HG03439 (cell line): Measurements from ENCODE around the gene R3HDML.
A peak's percentile ranks its signal among the peaks of the same experiment; 100 is the strongest.

Source experiments
- ATAC-seq: cut with Tn5 transposase; IDR thresholded peaks from one replicate; pipeline ENCODE4 v1.9.1; 2021; ENCODE audit warnings: mild to moderate bottlenecking, moderate library complexity; ENCODE audit not compliant: unreplicated experiment

R3HDML gene

DNA sequence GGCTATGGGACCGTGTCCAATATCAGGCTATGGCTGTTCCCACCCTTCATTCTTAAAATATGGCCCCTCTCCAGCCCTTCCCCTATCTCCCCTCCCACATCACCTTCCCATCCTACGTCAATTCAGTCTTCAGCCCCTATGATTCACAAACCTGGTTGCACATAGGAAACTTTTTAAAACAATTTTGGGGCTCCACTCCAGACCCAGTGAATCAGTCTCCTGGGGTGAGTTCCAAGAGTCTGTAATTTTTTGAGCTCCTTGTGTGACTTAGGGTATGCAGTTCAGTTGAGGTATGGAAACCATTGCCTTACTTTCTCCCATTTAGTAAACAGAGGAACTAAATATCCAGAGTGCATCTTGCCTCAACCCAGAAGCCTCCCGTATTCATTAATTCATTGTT is 24.2 kb downstream of the R3HDML start:
- ATAC-seq = no peak

GRCh38 chr20:44362466-44362940 is 25.7 kb downstream of the R3HDML start:
- ATAC-seq = no peak

DNA sequence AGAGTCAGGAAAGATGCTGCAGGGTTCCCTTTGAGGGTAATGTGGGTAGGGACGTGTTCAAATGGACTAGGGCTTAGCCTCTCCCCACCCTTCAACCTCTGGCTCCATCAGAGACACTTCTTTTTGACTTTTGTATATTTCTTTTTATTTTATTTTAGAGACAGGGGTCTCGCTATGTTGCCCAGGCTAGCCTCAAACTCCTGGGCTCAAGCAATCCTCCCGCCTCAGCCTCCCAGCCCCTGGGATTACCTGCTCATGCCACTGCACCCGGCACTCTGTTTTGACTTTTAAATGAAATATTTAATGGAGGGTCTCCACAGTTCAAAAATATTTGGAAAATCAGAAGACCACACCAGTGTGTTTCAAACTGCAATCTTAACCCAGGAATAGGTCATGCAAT is 27.2 kb downstream of the R3HDML start:
- ATAC-seq = no peak

- ATAC-seq = no peak
Observed at GRCh38 chr20:44364780-44365179, 27.9 kb downstream of the R3HDML start.

- ATAC-seq = no peak
Observed at GRCh38 chr20:44367746-44368145, 30.9 kb downstream of the R3HDML start.

DNA sequence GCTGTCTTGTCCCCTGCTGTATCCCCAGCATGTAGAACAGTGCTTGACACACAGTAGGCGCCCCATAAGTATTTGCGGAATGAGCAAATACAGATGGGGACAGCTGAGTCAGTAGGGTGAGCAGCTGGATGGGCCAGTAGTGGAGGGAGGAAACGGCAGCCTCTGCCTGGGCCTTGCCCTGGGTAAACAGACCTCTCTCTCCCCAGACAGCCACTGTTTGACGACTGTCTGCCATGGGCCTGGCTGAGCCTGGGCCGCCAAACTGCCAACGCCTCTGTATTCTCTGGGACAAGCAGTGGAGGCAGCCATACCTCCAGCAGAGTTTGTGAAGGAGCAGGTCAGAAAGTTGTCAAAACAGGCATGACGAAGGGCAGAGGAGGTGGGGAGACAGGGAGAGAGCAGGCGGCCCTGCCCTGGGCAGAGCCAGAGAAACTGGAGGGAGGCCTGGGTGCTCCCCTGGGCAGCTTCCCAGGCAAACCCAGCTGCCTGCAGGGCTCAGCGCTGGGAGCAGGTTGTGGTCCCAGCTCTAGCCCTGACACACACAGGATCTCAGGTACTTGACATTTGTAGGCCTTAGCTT is 33.9 kb downstream of the R3HDML start:
- ATAC-seq = no peak

DNA sequence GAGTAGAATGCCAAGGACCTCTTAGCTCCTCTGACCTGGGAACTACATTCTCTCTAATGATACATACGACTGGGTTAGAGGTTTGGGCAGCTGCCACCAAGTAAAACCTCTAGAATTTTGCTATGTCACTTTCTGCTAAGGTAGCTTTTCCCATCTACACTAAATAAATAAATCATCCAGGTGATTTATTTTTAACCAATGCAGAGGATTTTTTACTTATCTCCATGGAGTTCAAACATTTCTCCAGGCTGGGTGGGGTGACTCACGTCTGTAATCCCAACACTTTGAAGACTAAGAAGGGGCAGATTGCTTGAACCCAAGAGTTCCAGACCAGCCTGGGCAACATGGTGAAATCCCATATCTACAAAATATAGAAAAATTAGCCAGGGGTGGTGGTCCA is 45.8 kb downstream of the R3HDML start:
- no peak for ATAC-seq

GRCh38 chr20:44384423-44385027 is 47.7 kb downstream of the R3HDML start:
- ATAC-seq = no peak

DNA sequence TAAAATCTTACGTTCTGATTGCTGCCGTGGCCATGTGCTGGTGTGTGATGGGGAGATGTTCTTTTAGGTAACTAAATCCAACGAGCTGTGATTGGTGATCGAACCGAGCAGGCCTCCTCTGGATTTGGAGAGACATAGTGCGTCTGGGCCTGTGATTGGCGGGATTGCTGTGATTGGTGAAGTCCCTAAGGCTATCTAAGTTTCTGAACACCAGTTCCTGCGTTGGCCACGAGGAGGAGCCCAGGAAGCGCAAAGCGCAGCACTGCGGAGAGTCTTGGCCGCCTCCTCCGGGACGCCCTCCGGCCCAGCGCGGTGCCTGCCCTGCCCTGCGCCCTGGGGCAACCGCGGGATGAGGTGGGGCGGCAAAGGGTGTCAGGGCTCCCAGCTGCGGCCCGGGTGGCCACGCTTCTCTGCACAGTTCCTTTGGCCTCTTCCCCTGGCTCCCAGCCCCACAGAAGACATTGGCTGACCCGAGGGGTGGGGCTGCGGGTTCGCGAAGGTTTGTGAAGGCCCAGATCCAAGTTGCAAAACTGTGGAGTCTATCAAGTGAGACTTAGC is 51.7 kb downstream of the R3HDML start:
- peak; percentile 56 for ATAC-seq

GRCh38 chr20:44389871-44390270 is 53.0 kb downstream of the R3HDML start:
- ATAC-seq = no peak

DNA sequence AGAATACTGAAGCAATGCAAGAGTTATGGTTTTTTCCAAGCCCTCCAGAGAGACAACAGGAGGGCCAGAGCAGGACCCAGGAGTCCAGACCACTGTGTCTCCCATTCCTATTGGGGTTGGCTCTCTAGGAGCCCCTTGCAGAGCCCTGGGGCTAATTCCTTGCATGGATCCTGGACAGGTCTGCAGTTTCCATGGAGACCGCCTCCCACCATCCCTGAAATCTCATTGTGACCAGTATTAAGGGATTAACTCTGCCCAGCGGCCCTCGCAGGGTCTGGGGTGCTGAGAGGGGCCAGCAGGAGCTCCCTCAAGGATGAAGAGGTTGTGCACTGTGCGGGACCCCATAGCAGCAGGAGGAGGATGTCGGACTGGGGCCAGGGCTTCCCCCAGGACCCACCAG is 53.4 kb downstream of the R3HDML start:
- ATAC-seq = no peak

DNA sequence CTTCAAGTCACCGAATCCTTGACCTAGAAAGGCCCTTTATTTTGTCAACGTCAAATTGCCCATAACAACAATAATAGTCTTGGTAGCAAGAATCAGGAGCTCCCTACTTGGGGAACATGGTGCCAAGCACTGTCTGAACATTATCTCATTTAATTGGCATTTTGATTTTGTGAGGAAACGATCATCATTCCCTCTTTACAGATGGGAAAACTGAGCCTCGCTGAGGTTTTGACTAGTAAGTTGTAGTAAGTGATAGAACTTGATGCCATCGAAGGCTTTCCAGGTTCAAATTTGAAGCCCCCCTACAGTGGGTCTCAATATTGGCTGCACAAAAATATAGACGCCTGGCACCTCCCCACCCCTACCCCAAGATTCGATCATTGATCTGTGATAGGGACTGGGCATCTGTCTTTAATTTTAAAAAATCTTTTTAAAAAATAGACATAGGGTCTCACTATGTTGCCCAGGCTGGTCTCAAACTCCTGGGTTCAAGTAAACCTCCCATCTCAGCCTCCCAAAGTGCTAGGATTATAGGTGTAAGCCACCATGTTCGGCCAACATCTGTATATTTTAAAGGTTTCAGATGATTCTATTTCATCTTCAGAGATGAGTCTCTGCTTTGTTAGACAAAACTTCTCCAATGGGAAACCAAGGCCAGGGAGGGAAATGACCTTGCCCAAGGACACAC is 55.4 kb downstream of the R3HDML start:
- no peak for ATAC-seq

- ATAC-seq = no peak
Observed at GRCh38 chr20:44392776-44393607, 56.1 kb downstream of the R3HDML start.

GRCh38 chr20:44393608-44394451 is 57.0 kb downstream of the R3HDML start:
- no peak for ATAC-seq

DNA sequence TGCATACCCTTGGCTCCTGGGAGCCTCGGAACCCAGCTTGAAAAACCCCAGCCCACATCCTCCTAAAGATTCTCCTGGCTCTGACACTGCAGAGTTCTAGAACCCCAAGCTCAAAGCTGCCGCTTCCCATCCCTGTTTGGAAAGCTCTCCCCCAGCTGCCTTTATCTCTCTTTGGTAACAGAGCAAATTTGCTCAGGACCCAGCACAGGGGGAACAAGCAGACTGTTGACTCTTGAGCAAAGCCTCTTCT is 57.5 kb downstream of the R3HDML start:
- no peak for ATAC-seq

DNA sequence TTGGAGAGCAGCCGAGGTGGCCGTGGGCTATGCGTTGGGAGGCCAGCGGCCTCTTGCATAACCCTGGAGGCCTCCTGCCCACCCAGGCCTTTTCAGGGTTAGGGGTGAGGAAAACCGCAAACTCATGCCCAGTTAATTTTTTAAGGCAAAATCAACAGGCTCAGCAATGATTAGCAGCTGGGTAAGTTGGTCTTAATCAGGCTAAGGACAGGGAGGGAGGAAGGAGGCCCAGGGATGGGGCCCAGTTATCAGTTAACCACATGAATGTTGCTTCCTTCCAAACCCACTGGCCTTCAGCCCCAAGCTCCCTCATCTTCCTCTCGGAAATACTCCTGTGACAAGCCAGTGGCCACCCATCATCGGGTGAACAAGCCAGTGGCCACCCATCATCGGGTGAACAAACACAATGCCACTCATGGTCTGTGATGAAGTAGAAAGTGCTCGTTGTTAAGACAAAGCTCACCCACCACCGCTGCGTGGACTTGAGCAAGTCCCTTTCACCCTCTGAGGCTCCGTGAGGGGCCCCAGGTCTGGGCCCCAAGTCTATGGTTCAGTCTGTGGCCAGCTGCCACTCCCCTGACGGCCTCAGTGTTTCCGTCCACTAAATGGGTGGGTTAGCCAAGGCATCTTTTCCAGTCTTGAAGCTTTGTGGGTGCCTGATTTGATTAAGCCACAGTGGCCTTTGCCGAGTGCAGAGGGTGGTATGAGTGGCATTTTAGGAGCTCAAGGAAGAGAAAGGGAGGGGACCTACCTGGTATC is 58.0 kb downstream of the R3HDML start:
- ATAC-seq = no peak

DNA sequence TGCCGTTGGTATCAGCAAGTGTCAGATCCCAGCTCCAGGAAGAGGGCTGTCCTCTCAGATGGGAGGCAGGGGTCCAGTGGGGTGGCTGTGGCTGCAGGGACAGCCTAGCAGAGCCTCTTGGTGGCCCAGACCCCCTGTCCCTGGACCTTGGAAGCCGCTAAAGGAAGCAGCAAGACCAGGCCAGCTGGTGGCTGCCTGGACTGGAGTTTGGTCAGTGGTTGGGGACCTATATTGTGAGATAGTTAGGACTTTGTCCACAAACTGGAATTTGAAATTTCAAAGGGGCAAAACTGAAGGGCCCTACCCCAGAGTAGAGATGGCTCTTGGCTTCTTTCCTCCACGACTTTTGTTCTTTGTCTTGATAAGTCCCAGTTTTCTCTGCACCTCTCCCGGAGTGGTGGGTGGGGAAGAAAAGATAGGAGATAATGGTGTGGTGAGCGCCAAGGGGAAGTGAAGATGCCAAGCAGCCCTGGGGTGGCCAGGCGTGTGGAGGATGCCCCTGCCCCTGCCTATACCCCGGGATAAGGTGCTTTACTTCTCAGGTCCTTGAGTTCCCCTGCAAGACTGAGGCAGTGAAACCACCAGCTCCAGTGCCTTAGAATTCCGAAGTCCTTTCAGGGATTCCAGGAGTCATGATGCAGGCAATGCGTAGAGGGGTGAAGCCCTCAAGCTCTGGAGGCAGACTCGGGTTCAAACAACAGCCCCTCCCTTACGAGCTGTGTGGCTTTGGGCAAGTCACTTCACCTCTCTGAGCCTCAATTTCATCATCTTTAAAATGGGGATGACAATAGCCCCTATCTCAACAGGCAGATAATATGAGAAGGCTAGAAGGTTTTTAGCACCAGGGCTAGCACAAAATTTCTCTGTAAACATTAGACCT is 58.9 kb downstream of the R3HDML start:
- ATAC-seq = no peak

GRCh38 chr20:44396369-44397130 is 59.7 kb downstream of the R3HDML start:
- ATAC-seq = no peak
